Stimulated activated CD4-positive, alpha-beta T cell treated with anti-CD3 and anti-CD28 coated beads, Interleukin-4, amount 100 ng/mL, for 48 hours (primary cell): Measurements from ENCODE around the gene C1orf198.

Source experiments
- DNase-seq, 2 donors: peaks; one replicate each; pipeline ENCODE4 v3.0.0-alpha.2; 2020; ENCODE audit warnings: low read depth in 2 of 2

C1orf198 gene

GRCh38 chr1:230809256-230809990 lies 58.9 kb downstream of the C1orf198 start:
- DNase-seq = no peak

GRCh38 chr1:230808281-230808872 lies 59.9 kb downstream of the C1orf198 start:
- DNase-seq = no peak

- no peak for DNase-seq
These were observed 60.6 kb downstream of the C1orf198 start for GRCh38 chr1:230807561-230808280.

- no peak for DNase-seq
These were observed 61.3 kb downstream of the C1orf198 start for GRCh38 chr1:230807029-230807428.

- DNase-seq = no peak
These were observed 61.8 kb downstream of the C1orf198 start for GRCh38 chr1:230806552-230806951.

- DNase-seq = no peak
These were observed 63.9 kb downstream of the C1orf198 start for GRCh38 chr1:230804396-230804795.

- DNase-seq = no peak
These were observed 67.2 kb downstream of the C1orf198 start for GRCh38 chr1:230800891-230801840.

GRCh38 chr1:230798491-230798890 lies 69.8 kb downstream of the C1orf198 start:
- no peak for DNase-seq

GRCh38 chr1:230797942-230798365 lies 70.4 kb downstream of the C1orf198 start:
- no peak for DNase-seq

- DNase-seq = no peak
These were observed 70.9 kb downstream of the C1orf198 start for GRCh38 chr1:230797376-230797920.

GRCh38 chr1:230796626-230797025 lies 71.7 kb downstream of the C1orf198 start:
- no peak for DNase-seq

- DNase-seq = no peak
These were observed 73.3 kb downstream of the C1orf198 start for GRCh38 chr1:230794871-230795605.

GRCh38 chr1:230794431-230794830 lies 73.9 kb downstream of the C1orf198 start:
- DNase-seq = no peak

GRCh38 chr1:230793463-230793745 lies 74.9 kb downstream of the C1orf198 start:
- no peak for DNase-seq

- DNase-seq = no peak
These were observed 75.4 kb downstream of the C1orf198 start for GRCh38 chr1:230792691-230793462.

- DNase-seq = no peak
These were observed 76.2 kb downstream of the C1orf198 start for GRCh38 chr1:230791986-230792564.

- no peak for DNase-seq
These were observed 78.3 kb downstream of the C1orf198 start for GRCh38 chr1:230790026-230790425.

GRCh38 chr1:230788561-230789275 lies 79.6 kb downstream of the C1orf198 start:
- no peak for DNase-seq

- no peak for DNase-seq
These were observed 80.8 kb downstream of the C1orf198 start for GRCh38 chr1:230787471-230787870.
